GM12878 (cell line): ENCODE measurements around the gene ZNF454. TPM values are rescaled to one million over a fixed set of nuclear protein-coding genes. Genes with fewer than 3 reads are reported as not detected.

Source experiments
- ATAC-seq: fragments of 200-7000 bp; cut with Tn5 transposase; 3 replicates; pipeline ENCODE4 v1.9.1; 2020; ENCODE audit warnings: mild to moderate bottlenecking, moderate library complexity
- BruUV-seq: library from RNA; stranded (reverse); fragments of 400-500 nt; replicated peaks from 2 replicates; lab custom pipeline; 2021; lab: Mats Ljungman, UMichigan
- CTCF ChIA-PET: fragments of 300-600 bp; sonication (Branson Sonifier 250); formaldehyde crosslinking; extraction: SDS; loops from one replicate; lab custom pipeline; 2021; ENCODE audit warnings: inconsistent platforms; lab: Yijun Ruan, JAX
- POLR2A ChIA-PET: fragments of 350-600 bp; formaldehyde crosslinking; extraction: SDS; loops from one replicate; lab custom pipeline; 2021; ENCODE audit warnings: inconsistent platforms; lab: Charles Lee
- RAD21 ChIA-PET: fragments of 300-600 bp; sonication (Branson Sonifier 250); formaldehyde crosslinking; loops from one replicate; lab custom pipeline; 2023; ENCODE audit warnings: antibody characterized with exemption; ENCODE audit not compliant: unreplicated experiment; lab: Charles Lee
- SMC1A ChIA-PET: fragments of 300-600 bp; sonication (Branson Sonifier 250); formaldehyde crosslinking; loops from one replicate; lab custom pipeline; 2023; ENCODE audit not compliant: unreplicated experiment, uncharacterized antibody; lab: Charles Lee
- DNase-seq: peaks from one replicate; pipeline ENCODE4 v3.0.0-alpha.2; 2011; ENCODE audit warnings: low read depth, low spot score
- FAIRE-seq: peaks from 3 replicates; lab custom pipeline; 2011; peaks lifted over from hg19 to GRCh38; lab: Jason Lieb, UNC
- H2AFZ ChIP-seq: 2 replicates; pipeline ENCODE4 v1.6.0; 2011; ENCODE audit warnings: low read depth, low read length, control low read depth; ENCODE audit not compliant: control insufficient read depth
- H3K27ac ChIP-seq: 2 replicates; pipeline ENCODE4 v1.5.1; 2011; ENCODE audit warnings: control low read depth; ENCODE audit not compliant: control insufficient read depth, insufficient read depth
- H3K27me3 ChIP-seq, 2 experiments: replicated peaks in 1 of 2; 2 replicates each; pipeline versions ENCODE4 v1.6.0 to v1.6.1; 2011; ENCODE audit warnings: low read length in 1 of 2; ENCODE audit not compliant: control insufficient read depth in 2 of 2, insufficient read depth in 2 of 2
- H3K36me3 ChIP-seq, 2 experiments: 2 replicates each; pipeline ENCODE4 v1.5.1; 2011; ENCODE audit warnings: low read length in 1 of 2; ENCODE audit not compliant: control insufficient read depth in 2 of 2, insufficient read depth in 2 of 2
- H3K4me1 ChIP-seq: 2 replicates; pipeline ENCODE4 v1.6.1; 2011; ENCODE audit warnings: mild to moderate bottlenecking, low read length, moderate library complexity, mixed read lengths; ENCODE audit not compliant: control insufficient read depth, insufficient read depth
- H3K4me2 ChIP-seq: 2 replicates; pipeline ENCODE4 v1.6.0; 2011; ENCODE audit warnings: control low read depth; ENCODE audit not compliant: control insufficient read depth, insufficient read depth
- H3K4me3 ChIP-seq: fragments of 200-600 bp; sonication (generic); 2 replicates; pipeline ENCODE4 v1.5.1; 2016
- H3K79me2 ChIP-seq: 2 replicates; pipeline ENCODE4 v1.6.0; 2011; ENCODE audit warnings: low read length; ENCODE audit not compliant: control insufficient read depth, insufficient read depth
- H3K9ac ChIP-seq: 2 replicates; pipeline ENCODE4 v1.8.0; 2011; ENCODE audit warnings: low read length, control low read depth, mixed read lengths; ENCODE audit not compliant: control insufficient read depth, insufficient read depth
- H3K9me3 ChIP-seq: replicated peaks from 3 replicates; pipeline ENCODE4 v1.5.1; 2011; ENCODE audit warnings: mild to moderate bottlenecking, low read length; ENCODE audit not compliant: control insufficient read depth, insufficient read depth
- H4K20me1 ChIP-seq: 2 replicates; pipeline ENCODE4 v1.6.0; 2011; ENCODE audit not compliant: control insufficient read depth, insufficient read depth
- E2F8 ChIP-seq: fragments of 450-650 bp; IDR thresholded peaks from 2 replicates; pipeline ENCODE4 v1.6.1; 2018; ENCODE audit warnings: mild to moderate bottlenecking, low read depth, moderate library complexity; ENCODE audit not compliant: partially characterized antibody
- EZH2 ChIP-seq: IDR thresholded peaks from 2 replicates; pipeline ENCODE4 v1.6.1; 2012; ENCODE audit warnings: low read depth, mild to moderate bottlenecking, control low read depth, inconsistent platforms, low read length, borderline replicate concordance; ENCODE audit not compliant: control insufficient read depth
- MEF2A ChIP-seq: IDR thresholded peaks from 2 replicates; pipeline ENCODE4 v1.6.1; 2011; ENCODE audit warnings: low read depth, mild to moderate bottlenecking, low read length, moderate library complexity; ENCODE audit not compliant: insufficient read depth
- RAD51 ChIP-seq: fragments of 450-650 bp; IDR thresholded peaks from 2 replicates; pipeline ENCODE4 v1.6.1; 2016; ENCODE audit warnings: moderate library complexity, mild to moderate bottlenecking, inconsistent platforms
- ZSCAN29 ChIP-seq: fragments of 450-650 bp; IDR thresholded peaks from 2 replicates; pipeline ENCODE4 v1.6.1; 2017; ENCODE audit warnings: mild to moderate bottlenecking, moderate library complexity
- WGBS: methylation state at CpG from one replicate; pipeline ENCODE4 v1.1.6; 2016; ENCODE audit warnings: low lambda C conversion rate; ENCODE audit not compliant: insufficient replicate concordance, insufficient coverage; ENCODE audit errors: missing lambda C conversion rate; 5-methylcytosine and 5-hydroxymethylcytosine counted together
- in situ Hi-C: fragments of 300-500 bp; cut with MboI; formaldehyde crosslinking; loops from 9 replicates; pipeline ENCODE4 v1.14.3; 2018; ENCODE audit warnings: mixed read lengths
- intact Hi-C: fragments of 100-400 bp; cut with micrococcal nuclease; formaldehyde crosslinking; loops from one replicate; pipeline ENCODE4 v1.14.2; 2022; ENCODE audit not compliant: unreplicated experiment
- polyA plus RNA-seq, 11 experiments: library from polyadenylated mRNA; depleted of rRNA in 4 of 11; unstranded in 6 of 11; stranded (reverse) in 5 of 11; fragments of >200 nt; fragmentation: Nextera tagmentation in 4 of 11; fragmentation: Illumina TruSeq in 1 of 11; extraction: Ambion mirVana in 4 of 11; extraction: Trizol in 1 of 11; gene quantifications; 1 replicate in 1 of 11; 2 replicates in 10 of 11; pipeline versions ENCODE4 v1.2.1 to v1.2.3, GENCODE V29; 2011 to 2016; ENCODE audit warnings: inconsistent platforms in 2 of 11, missing spikeins in 2 of 11, low read depth in 1 of 11
- total RNA-seq, 4 experiments: library from RNA; depleted of rRNA in 3 of 4; stranded (reverse); fragments of >200 nt in 3 of 4; fragmentation: Illumina TruSeq in 1 of 4; extraction: Trizol in 1 of 4; gene quantifications; 2 replicates each; pipeline versions ENCODE4 v1.2.1 to v1.2.3, GENCODE V29; 2013 to 2021
- TF ChIP-seq, protein P1 (sequence below): fragments of 450-650 bp; IDR thresholded peaks from 2 replicates; pipeline ENCODE4 v1.6.1; 2016; ENCODE audit warnings: mild to moderate bottlenecking, moderate library complexity, borderline replicate concordance
- TF ChIP-seq, protein P2 (sequence below): IDR thresholded peaks from 2 replicates; pipeline ENCODE4 v1.6.1; 2012; ENCODE audit warnings: low read length, inconsistent platforms
- TF ChIP-seq, protein P3 (sequence below): fragments of 450-650 bp; conservative IDR thresholded peaks from 2 replicates; pipeline ENCODE4 v1.6.1; 2017; ENCODE audit warnings: mild to moderate bottlenecking, moderate library complexity
- TF ChIP-seq, protein P4 (sequence below): fragments of 150-350 bp; IDR thresholded peaks from 2 replicates; pipeline ENCODE4 v1.6.1; 2014; ENCODE audit warnings: mild to moderate bottlenecking, low read depth, low read length

ZNF454 gene
- total and polyA plus RNA-seq, 10 of the 15 experiments (the other 5 are each of a cell fraction or from before 2014, with no cell fraction given): not detected

GRCh38 chr5:178986326-178986960 is 45.4 kb downstream of the ZNF454 start:
- intact Hi-C loops: no loop called here
- POLR2A ChIA-PET: no interaction called here
- no TSS peak for BruUV-seq
- no peaks in the 10 kb centered on the region for H3K79me2 ChIP-seq
- DNase-seq (no peak), ATAC-seq (no peak), FAIRE-seq (no peak)
- H3K27ac ChIP-seq: no peak overlapping the region
- H4K20me1 ChIP-seq: no peaks in the 10 kb centered on the region
- H2AFZ ChIP-seq: no peak overlapping the region
- in situ Hi-C loops: no loop called here
- no peak overlapping the region for H3K4me2 ChIP-seq
- no peak overlapping the region for H3K9ac ChIP-seq
- H3K4me3 ChIP-seq: no peak overlapping the region
- CTCF ChIA-PET: no interaction called here
- no peaks in the 10 kb centered on the region; the same call in 2 of the 3 replicates for H3K9me3 ChIP-seq
- SMC1A ChIA-PET: no interaction called here
- RAD21 ChIA-PET: no interaction called here
- H3K27me3 ChIP-seq: no peaks in the 10 kb centered on the region
- H3K36me3 ChIP-seq: no peaks in the 10 kb centered on the region
- WGBS: 79% methylated on average over 42 of the region's 43 CpGs
- H3K4me1 ChIP-seq: no peaks in the 10 kb centered on the region
- no peak for TF ChIP-seq EZH2
- TF ChIP-seq, protein P1, sequence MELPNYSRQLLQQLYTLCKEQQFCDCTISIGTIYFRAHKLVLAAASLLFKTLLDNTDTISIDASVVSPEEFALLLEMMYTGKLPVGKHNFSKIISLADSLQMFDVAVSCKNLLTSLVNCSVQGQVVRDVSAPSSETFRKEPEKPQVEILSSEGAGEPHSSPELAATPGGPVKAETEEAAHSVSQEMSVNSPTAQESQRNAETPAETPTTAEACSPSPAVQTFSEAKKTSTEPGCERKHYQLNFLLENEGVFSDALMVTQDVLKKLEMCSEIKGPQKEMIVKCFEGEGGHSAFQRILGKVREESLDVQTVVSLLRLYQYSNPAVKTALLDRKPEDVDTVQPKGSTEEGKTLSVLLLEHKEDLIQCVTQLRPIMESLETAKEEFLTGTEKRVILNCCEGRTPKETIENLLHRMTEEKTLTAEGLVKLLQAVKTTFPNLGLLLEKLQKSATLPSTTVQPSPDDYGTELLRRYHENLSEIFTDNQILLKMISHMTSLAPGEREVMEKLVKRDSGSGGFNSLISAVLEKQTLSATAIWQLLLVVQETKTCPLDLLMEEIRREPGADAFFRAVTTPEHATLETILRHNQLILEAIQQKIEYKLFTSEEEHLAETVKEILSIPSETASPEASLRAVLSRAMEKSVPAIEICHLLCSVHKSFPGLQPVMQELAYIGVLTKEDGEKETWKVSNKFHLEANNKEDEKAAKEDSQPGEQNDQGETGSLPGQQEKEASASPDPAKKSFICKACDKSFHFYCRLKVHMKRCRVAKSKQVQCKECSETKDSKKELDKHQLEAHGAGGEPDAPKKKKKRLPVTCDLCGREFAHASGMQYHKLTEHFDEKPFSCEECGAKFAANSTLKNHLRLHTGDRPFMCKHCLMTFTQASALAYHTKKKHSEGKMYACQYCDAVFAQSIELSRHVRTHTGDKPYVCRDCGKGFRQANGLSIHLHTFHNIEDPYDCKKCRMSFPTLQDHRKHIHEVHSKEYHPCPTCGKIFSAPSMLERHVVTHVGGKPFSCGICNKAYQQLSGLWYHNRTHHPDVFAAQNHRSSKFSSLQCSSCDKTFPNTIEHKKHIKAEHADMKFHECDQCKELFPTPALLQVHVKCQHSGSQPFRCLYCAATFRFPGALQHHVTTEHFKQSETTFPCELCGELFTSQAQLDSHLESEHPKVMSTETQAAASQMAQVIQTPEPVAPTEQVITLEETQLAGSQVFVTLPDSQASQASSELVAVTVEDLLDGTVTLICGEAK: no peak
- no peak for TF ChIP-seq MEF2A
- TF ChIP-seq, protein P2, sequence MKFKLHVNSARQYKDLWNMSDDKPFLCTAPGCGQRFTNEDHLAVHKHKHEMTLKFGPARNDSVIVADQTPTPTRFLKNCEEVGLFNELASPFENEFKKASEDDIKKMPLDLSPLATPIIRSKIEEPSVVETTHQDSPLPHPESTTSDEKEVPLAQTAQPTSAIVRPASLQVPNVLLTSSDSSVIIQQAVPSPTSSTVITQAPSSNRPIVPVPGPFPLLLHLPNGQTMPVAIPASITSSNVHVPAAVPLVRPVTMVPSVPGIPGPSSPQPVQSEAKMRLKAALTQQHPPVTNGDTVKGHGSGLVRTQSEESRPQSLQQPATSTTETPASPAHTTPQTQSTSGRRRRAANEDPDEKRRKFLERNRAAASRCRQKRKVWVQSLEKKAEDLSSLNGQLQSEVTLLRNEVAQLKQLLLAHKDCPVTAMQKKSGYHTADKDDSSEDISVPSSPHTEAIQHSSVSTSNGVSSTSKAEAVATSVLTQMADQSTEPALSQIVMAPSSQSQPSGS: no peak
- TF ChIP-seq ZSCAN29: no peak
- TF ChIP-seq, protein P3, sequence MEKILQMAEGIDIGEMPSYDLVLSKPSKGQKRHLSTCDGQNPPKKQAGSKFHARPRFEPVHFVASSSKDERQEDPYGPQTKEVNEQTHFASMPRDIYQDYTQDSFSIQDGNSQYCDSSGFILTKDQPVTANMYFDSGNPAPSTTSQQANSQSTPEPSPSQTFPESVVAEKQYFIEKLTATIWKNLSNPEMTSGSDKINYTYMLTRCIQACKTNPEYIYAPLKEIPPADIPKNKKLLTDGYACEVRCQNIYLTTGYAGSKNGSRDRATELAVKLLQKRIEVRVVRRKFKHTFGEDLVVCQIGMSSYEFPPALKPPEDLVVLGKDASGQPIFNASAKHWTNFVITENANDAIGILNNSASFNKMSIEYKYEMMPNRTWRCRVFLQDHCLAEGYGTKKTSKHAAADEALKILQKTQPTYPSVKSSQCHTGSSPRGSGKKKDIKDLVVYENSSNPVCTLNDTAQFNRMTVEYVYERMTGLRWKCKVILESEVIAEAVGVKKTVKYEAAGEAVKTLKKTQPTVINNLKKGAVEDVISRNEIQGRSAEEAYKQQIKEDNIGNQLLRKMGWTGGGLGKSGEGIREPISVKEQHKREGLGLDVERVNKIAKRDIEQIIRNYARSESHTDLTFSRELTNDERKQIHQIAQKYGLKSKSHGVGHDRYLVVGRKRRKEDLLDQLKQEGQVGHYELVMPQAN: no peak
- TF ChIP-seq, protein P4, sequence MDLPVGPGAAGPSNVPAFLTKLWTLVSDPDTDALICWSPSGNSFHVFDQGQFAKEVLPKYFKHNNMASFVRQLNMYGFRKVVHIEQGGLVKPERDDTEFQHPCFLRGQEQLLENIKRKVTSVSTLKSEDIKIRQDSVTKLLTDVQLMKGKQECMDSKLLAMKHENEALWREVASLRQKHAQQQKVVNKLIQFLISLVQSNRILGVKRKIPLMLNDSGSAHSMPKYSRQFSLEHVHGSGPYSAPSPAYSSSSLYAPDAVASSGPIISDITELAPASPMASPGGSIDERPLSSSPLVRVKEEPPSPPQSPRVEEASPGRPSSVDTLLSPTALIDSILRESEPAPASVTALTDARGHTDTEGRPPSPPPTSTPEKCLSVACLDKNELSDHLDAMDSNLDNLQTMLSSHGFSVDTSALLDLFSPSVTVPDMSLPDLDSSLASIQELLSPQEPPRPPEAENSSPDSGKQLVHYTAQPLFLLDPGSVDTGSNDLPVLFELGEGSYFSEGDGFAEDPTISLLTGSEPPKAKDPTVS: no peak
- no peak for TF ChIP-seq E2F8
- no peak for TF ChIP-seq RAD51
